GM18907 (cell line): ENCODE results near the gene POR.
"Not testable (repeated sequence)": the region's sequence is repeated elsewhere in the genome, so short reads cannot be mapped to it uniquely, and the experiment has no call there.

Experiments
- ATAC-seq: cut with Tn5 transposase; IDR thresholded peaks from one replicate; pipeline ENCODE4 v1.9.1; 2021; ENCODE audit warnings: mild to moderate bottlenecking, moderate library complexity; ENCODE audit not compliant: unreplicated experiment

The POR gene

GRCh38 chr7:76016191-76016947, 101.4 kb downstream of the POR start:
- no peak for ATAC-seq

GRCh38 chr7:76018520-76018919, 103.6 kb downstream of the POR start:
- ATAC-seq, result not testable (repeated sequence)

GRCh38 chr7:76020031-76020714, 105.2 kb downstream of the POR start:
- ATAC-seq, result no peak

GRCh38 chr7:76022026-76022780, 107.2 kb downstream of the POR start:
- ATAC-seq, result no peak

GRCh38 chr7:76023002-76023401, 108.0 kb downstream of the POR start:
- ATAC-seq, result no peak

- not testable (repeated sequence) for ATAC-seq
Observed at GRCh38 chr7:76029682-76030081, 114.7 kb downstream of the POR start.

- no peak for ATAC-seq
Observed at GRCh38 chr7:76031964-76032363, 117.0 kb downstream of the POR start.
